Uterus (tissue), 4 donors: ENCODE results near the gene IGFL1. TPM values are rescaled to one million over a fixed set of nuclear protein-coding genes. Genes with fewer than 3 reads are reported as not detected.

Experiments used
- DNase-seq, 2 donors: peaks; one replicate each; pipeline ENCODE4 v3.0.0-alpha.2; 2019 to 2020
- H3K27ac ChIP-seq, 2 donors: fragments of 200-600 bp; sonication (generic); 1 replicate in 1 of 2; 2 replicates in 1 of 2; pipeline ENCODE4 v1.5.1; 2016 to 2018
- H3K27me3 ChIP-seq, 2 donors: fragments of 200-600 bp; sonication (generic); one replicate each; pipeline ENCODE4 v1.5.1; 2018 to 2019; ENCODE audit warnings: control low read depth in 1 of 2
- H3K36me3 ChIP-seq, 2 donors: fragments of 200-600 bp; sonication (generic); one replicate each; pipeline ENCODE4 v1.5.1; 2019; ENCODE audit warnings: control low read depth in 1 of 2
- H3K4me1 ChIP-seq, 2 donors: fragments of 200-600 bp; sonication (generic); one replicate each; pipeline ENCODE4 v1.5.1; 2018 to 2019; ENCODE audit warnings: control low read depth in 1 of 2
- H3K4me3 ChIP-seq, 2 donors: fragments of 200-600 bp; sonication (generic); 1 replicate in 1 of 2; 2 replicates in 1 of 2; pipeline ENCODE4 v1.5.1; 2018 to 2019; ENCODE audit warnings: mild to moderate bottlenecking in 1 of 2
- H3K9me3 ChIP-seq, 2 donors: fragments of 200-600 bp; sonication (generic); one replicate each; pipeline ENCODE4 v1.5.1; 2019; ENCODE audit warnings: control low read depth in 1 of 2
- CTCF ChIP-seq, 4 experiments: fragments of 200-600 bp in 2 of 4; fragments of 450-650 bp in 2 of 4; sonication (generic) in 2 of 4; IDR thresholded peaks; one replicate each; pipeline ENCODE4 v1.5.1; 2016 to 2019; ENCODE audit warnings: antibody characterized with exemption in 4 of 4, mild to moderate bottlenecking in 2 of 4, moderate library complexity in 1 of 4
- POLR2A ChIP-seq, 2 donors: fragments of 450-650 bp; IDR thresholded peaks; one replicate each; pipeline ENCODE4 v1.6.1; 2016; ENCODE audit warnings: antibody characterized with exemption in 2 of 2, mild to moderate bottlenecking in 1 of 2, moderate library complexity in 1 of 2
- intact Hi-C: fragments of 100-400 bp; cut with DNase I; formaldehyde crosslinking; loops from one replicate; pipeline ENCODE4 v1.15.1; 2023; ENCODE audit warnings: low total_unique reads
- total RNA-seq, 4 donors: library from RNA; depleted of rRNA in 3 of 4; stranded (reverse); fragments of >200 nt in 3 of 4; gene quantifications; one replicate each; pipeline versions ENCODE4 v1.1.0 to v1.2.4, GENCODE V29; 2014 to 2023
- donor health status: DM: yes; HTN: yes; CAD: no.

Gene IGFL1
- total RNA-seq, 4 donors from 2014 or later = not detected

- no peak for DNase-seq
- Histone ChIP-seq H3K9me3 (no peaks in the 10 kb centered on the region), H3K36me3 (no peaks in the 10 kb centered on the region), H3K27me3 (no peaks in the 10 kb centered on the region), H3K27ac (no peak overlapping the region), H3K4me1 (no peaks in the 10 kb centered on the region), H3K4me3 (no peak overlapping the region)
- intact Hi-C loops = loop anchor here (10.0 kb wide), 1 partner anchor 216 kb away; the partner anchor contains the start of gene PNMA8B
- TF ChIP-seq CTCF (IDR thresholded peaks at IDR 0.05) (no peak), POLR2A (IDR thresholded peaks at IDR 0.05) (no peak)
Observed at GRCh38 chr19:46279177-46279576, 49.6 kb downstream of the IGFL1 start.

Other genes with a start within 250 kb of the IGFL1 start
- 10 to 100 TPM in 2 of 4 donors, 1 to 10 TPM in 2; 1.2 to 21.5 (median 10.1) TPM for gene CCDC61, start 234.3 kb upstream of the IGFL1 start, total RNA-seq
- gene PGLYRP1, start 206.7 kb upstream of the IGFL1 start, total RNA-seq = not detected
- not detected for gene IGFL4, start 188.7 kb upstream of the IGFL1 start, total RNA-seq
- gene IGFL3, start 105.1 kb upstream of the IGFL1 start, total RNA-seq = not detected
- under 1 TPM in 1 of 4 donors, not detected in 3; 0.61 TPM for gene IGFL2, start 81.5 kb upstream of the IGFL1 start, total RNA-seq
- 100 to 1,000 TPM in 2 of 4 donors, 10 to 100 TPM in 2; 21.5 to 212 (median 103) TPM for gene HIF3A, start 67.3 kb downstream of the IGFL1 start, total RNA-seq
- gene PPP5C, start 117.3 kb downstream of the IGFL1 start, total RNA-seq = 10 to 100 TPM; 26.1 to 92.3 (median 62.5) TPM
- 10 to 100 TPM in 2 of 4 donors, 1 to 10 TPM in 2; 7.2 to 89.1 (median 26.2) TPM for gene CCDC8, start 183.8 kb downstream of the IGFL1 start, total RNA-seq
- 1 to 10 TPM in 1 of 4 donors, under 1 TPM in 2, not detected in 1; under 0.01 to 3.7 (median 0.73) TPM for gene PNMA8C, start 199.2 kb downstream of the IGFL1 start, total RNA-seq
- gene PNMA8A, start 241.8 kb downstream of the IGFL1 start, total RNA-seq = 10 to 100 TPM in 3 of 4 donors, 1 to 10 TPM in 1; 8.7 to 69.7 (median 16.1) TPM